ENCODE data around the gene NAP1L4.

DNA sequence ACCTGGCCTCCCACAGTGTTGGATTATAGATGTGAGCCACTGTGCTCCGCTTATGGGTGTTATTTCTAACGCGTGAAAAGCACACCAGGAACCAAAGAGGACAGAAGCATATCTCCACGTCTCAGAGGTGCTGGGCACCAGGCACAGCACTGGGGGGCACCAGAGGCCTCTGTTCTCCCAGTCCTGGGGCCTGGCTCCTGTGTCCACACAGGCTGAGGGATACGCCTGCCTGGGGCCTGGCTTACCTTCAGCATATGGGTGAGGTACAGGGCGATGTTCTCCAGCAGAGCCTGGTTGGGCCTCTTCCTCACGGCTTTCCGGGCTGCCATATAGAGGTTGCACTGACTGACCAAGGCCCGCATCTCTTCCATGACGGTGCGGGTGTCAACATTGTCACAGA, 24.7 kb upstream of the NAP1L4 start:
- TF ChIP-seq TAF1 (IDR thresholded peaks at IDR 0.05; ENCODE audit: low read depth) (no peak), MXI1 (conservative IDR thresholded peaks at IDR 0.05; ENCODE audit: poor library complexity, severe bottlenecking) (no peak), EZH2 (IDR thresholded peaks at IDR 0.05; ENCODE audit: borderline replicate concordance, insufficient read depth, low read length, poor library complexity, severe bottlenecking) (no peak), RAD21 (conservative IDR thresholded peaks at IDR 0.05) (no peak), POLR2AphosphoS5 (IDR thresholded peaks at IDR 0.05) (no peak), EP300 (conservative IDR thresholded peaks at IDR 0.05; ENCODE audit: poor library complexity, severe bottlenecking) (no peak), SMC3 (conservative IDR thresholded peaks at IDR 0.05; ENCODE audit: poor library complexity) (no peak)
- TF ChIP-seq, protein P1, sequence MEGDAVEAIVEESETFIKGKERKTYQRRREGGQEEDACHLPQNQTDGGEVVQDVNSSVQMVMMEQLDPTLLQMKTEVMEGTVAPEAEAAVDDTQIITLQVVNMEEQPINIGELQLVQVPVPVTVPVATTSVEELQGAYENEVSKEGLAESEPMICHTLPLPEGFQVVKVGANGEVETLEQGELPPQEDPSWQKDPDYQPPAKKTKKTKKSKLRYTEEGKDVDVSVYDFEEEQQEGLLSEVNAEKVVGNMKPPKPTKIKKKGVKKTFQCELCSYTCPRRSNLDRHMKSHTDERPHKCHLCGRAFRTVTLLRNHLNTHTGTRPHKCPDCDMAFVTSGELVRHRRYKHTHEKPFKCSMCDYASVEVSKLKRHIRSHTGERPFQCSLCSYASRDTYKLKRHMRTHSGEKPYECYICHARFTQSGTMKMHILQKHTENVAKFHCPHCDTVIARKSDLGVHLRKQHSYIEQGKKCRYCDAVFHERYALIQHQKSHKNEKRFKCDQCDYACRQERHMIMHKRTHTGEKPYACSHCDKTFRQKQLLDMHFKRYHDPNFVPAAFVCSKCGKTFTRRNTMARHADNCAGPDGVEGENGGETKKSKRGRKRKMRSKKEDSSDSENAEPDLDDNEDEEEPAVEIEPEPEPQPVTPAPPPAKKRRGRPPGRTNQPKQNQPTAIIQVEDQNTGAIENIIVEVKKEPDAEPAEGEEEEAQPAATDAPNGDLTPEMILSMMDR (IDR thresholded peaks at IDR 0.05; ENCODE audit: poor library complexity, severe bottlenecking) = no peak
- TF ChIP-seq, protein P2, sequence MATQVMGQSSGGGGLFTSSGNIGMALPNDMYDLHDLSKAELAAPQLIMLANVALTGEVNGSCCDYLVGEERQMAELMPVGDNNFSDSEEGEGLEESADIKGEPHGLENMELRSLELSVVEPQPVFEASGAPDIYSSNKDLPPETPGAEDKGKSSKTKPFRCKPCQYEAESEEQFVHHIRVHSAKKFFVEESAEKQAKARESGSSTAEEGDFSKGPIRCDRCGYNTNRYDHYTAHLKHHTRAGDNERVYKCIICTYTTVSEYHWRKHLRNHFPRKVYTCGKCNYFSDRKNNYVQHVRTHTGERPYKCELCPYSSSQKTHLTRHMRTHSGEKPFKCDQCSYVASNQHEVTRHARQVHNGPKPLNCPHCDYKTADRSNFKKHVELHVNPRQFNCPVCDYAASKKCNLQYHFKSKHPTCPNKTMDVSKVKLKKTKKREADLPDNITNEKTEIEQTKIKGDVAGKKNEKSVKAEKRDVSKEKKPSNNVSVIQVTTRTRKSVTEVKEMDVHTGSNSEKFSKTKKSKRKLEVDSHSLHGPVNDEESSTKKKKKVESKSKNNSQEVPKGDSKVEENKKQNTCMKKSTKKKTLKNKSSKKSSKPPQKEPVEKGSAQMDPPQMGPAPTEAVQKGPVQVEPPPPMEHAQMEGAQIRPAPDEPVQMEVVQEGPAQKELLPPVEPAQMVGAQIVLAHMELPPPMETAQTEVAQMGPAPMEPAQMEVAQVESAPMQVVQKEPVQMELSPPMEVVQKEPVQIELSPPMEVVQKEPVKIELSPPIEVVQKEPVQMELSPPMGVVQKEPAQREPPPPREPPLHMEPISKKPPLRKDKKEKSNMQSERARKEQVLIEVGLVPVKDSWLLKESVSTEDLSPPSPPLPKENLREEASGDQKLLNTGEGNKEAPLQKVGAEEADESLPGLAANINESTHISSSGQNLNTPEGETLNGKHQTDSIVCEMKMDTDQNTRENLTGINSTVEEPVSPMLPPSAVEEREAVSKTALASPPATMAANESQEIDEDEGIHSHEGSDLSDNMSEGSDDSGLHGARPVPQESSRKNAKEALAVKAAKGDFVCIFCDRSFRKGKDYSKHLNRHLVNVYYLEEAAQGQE (IDR thresholded peaks at IDR 0.05; ENCODE audit: borderline replicate concordance) = no peak

Data from neural cell (in vitro differentiated cells).